Pancreas (tissue), 10 donors: ENCODE results near the gene MAT2A. TPM values are rescaled to one million over a fixed set of nuclear protein-coding genes. Genes with fewer than 3 reads are reported as not detected.
"Not testable (repeated sequence)": the region's sequence is repeated elsewhere in the genome, so short reads cannot be mapped to it uniquely, and the experiment has no call there.

ENCODE experiments used
- ATAC-seq, 4 donors: fragments of 200-7000 bp; cut with Tn5 transposase; one replicate each; pipeline versions ENCODE4 v1.8.0 to v1.9.1; 2020; ENCODE audit warnings: mild to moderate bottlenecking in 4 of 4, moderate library complexity in 4 of 4
- DNase-seq, 6 donors: peaks; one replicate each; pipeline ENCODE4 v3.0.0-alpha.2; 2020
- FAIRE-seq: peaks from 2 replicates; lab custom pipeline; 2012; peaks lifted over from hg19 to GRCh38; lab: Jason Lieb, UNC
- H3K27ac ChIP-seq, 4 donors: fragments of 200-600 bp; sonication (generic); 1 replicate in 3 of 4; 2 replicates in 1 of 4; pipeline versions ENCODE4 v1.5.0 to v1.8.0; 2020
- H3K27me3 ChIP-seq, 4 donors: fragments of 200-600 bp; one replicate each; pipeline ENCODE4 v1.8.0; 2021
- H3K36me3 ChIP-seq, 3 donors: fragments of 200-600 bp; sonication (generic) in 1 of 3; one replicate each; pipeline versions ENCODE4 v1.5.0 to v1.8.0; 2020 to 2021
- H3K4me1 ChIP-seq, 3 donors: fragments of 200-600 bp; one replicate each; pipeline ENCODE4 v1.8.0; 2021
- H3K4me3 ChIP-seq, 4 donors: fragments of 200-600 bp; sonication (generic) in 2 of 4; one replicate each; pipeline versions ENCODE4 v1.5.0 to v1.8.0; 2020 to 2021
- H3K9me3 ChIP-seq, 4 donors: fragments of 200-600 bp; one replicate each; pipeline ENCODE4 v1.8.0; 2021
- CTCF ChIP-seq, 4 donors: fragments of 200-600 bp; sonication (generic) in 3 of 4; IDR thresholded peaks; one replicate each; pipeline versions ENCODE4 v1.5.0 to v1.8.0; 2021; ENCODE audit warnings: antibody characterized with exemption in 4 of 4
- WGBS, 2 donors: extraction: QIAGEN DNeasy Blood & Tissue Kit; methylation state at CpG; one replicate each; pipeline ENCODE4 v1.1.7; 2013; 5-methylcytosine and 5-hydroxymethylcytosine counted together
- intact Hi-C, 3 donors: fragments of 100-400 bp; cut with DNase I; formaldehyde crosslinking; loops; one replicate each; pipeline versions ENCODE4 v1.11.1 to v1.14.2; 2022
- polyA plus RNA-seq, 2 donors: library from polyadenylated mRNA; stranded (reverse); fragments of 200-250 nt; gene quantifications; one replicate each; pipeline ENCODE4 v1.2.3, GENCODE V29; 2013
- total RNA-seq, 6 donors: library from RNA; stranded (reverse); fragmentation: NEBNext Ultra II Directional in 4 of 6; extraction: Animal tissue kit (Norgen Biotek cat#: 25700) in 4 of 6; gene quantifications; one replicate each; pipeline versions ENCODE4 v1.2.1 to v1.2.4, GENCODE V29; 2021 to 2023
- donor health status: healthy with polysubstance abuse.
- donor health status: DM: no; HTN: no; CAD: no; lungs with moderate emphysema.
- donor health status: DM: no; HTN: no; CAD: no.
- donor health status: control.
- donor health status: control.
- donor health status: Bipolar disorder and iron deficiency.
- donor health status: DM: yes; HTN: yes; CAD: no.
- donor health status: DM: no; HTN: no; CAD: no.
- donor health status: DM: no; HTN: no; CAD: no.
- donor health status: DM: yes; HTN: yes; CAD: no.

Gene MAT2A
- total and polyA plus RNA-seq, 8 donors: 127 to 447 (median 215) TPM

GRCh38 chr2:85553184-85553583, 14.2 kb downstream of the MAT2A start:
- Histone ChIP-seq H3K27ac (no peak overlapping the region), H3K9me3 (no peaks in the 10 kb centered on the region), H3K4me1 (peaks cover 0 to 11% (median 0%) of the 10 kb centered on the region in 3 donors), H3K36me3 (peaks cover 0 to 48% (median 8%) of the 10 kb centered on the region in 3 donors), H3K27me3 (no peaks in the 10 kb centered on the region), H3K4me3 (no peak overlapping the region)
- intact Hi-C loops: loop anchor here (5.0 to 10.0 kb wide), 2 partner anchors 128 to 131 kb away; no protein-coding TSS in a partner anchor
- ATAC-seq: no peak
- no peak for TF ChIP-seq CTCF (IDR thresholded peaks at IDR 0.05)
- WGBS, 2 donors: 82 to 88% methylated on average over 6 of the region's 6 CpGs
- DNase-seq: no peak
- FAIRE-seq: no peak

GRCh38 chr2:85554980-85555612, 16.1 kb downstream of the MAT2A start:
- FAIRE-seq: no peak
- ATAC-seq: no peak
- Histone ChIP-seq H3K9me3 (no peaks in the 10 kb centered on the region), H3K4me1 (peaks cover 0 to 20% (median 9%) of the 10 kb centered on the region in 3 donors), H3K27ac (no peak overlapping the region), H3K36me3 (peaks cover 0 to 43% (median 8%) of the 10 kb centered on the region in 3 donors), H3K4me3 (no peak overlapping the region), H3K27me3 (no peaks in the 10 kb centered on the region)
- no peak for DNase-seq
- no peak for TF ChIP-seq CTCF (IDR thresholded peaks at IDR 0.05)
- intact Hi-C loops: loop anchor here (5.0 to 10.0 kb wide), 2 partner anchors 130 to 133 kb away; no protein-coding TSS in a partner anchor
- 89 to 92% methylated on average over 3 of the region's 3 CpGs for WGBS, 2 donors

- WGBS, 2 donors: 88 to 90% methylated on average over 5 of the region's 5 CpGs
- Histone ChIP-seq H3K4me3 (no peak overlapping the region), H3K36me3 (peaks cover 0 to 28% (median 3%) of the 10 kb centered on the region in 3 donors), H3K27me3 (no peaks in the 10 kb centered on the region), H3K4me1 (peaks cover 0 to 17% (median 9%) of the 10 kb centered on the region in 3 donors), H3K27ac (no peak overlapping the region), H3K9me3 (no peaks in the 10 kb centered on the region)
- intact Hi-C loops: loop anchor here in 1 of 3 donors (10.0 kb wide), 1 partner anchor 132 kb away; no protein-coding TSS in a partner anchor
- DNase-seq (no peak), ATAC-seq (no peak), FAIRE-seq (no peak)
- TF ChIP-seq CTCF (IDR thresholded peaks at IDR 0.05): no peak
Observed at GRCh38 chr2:85557130-85557529, 18.2 kb downstream of the MAT2A start.

GRCh38 chr2:85558160-85558559, 19.2 kb downstream of the MAT2A start:
- no peak for ATAC-seq
- no peak for TF ChIP-seq CTCF (IDR thresholded peaks at IDR 0.05)
- H3K27me3 ChIP-seq: no peaks in the 10 kb centered on the region
- peaks cover 0 to 18% (median 2%) of the 10 kb centered on the region in 3 donors for H3K36me3 ChIP-seq
- no peak overlapping the region for H3K4me3 ChIP-seq
- no peak for FAIRE-seq
- DNase-seq: no peak
- no peaks in the 10 kb centered on the region for H3K9me3 ChIP-seq
- no peak overlapping the region for H3K27ac ChIP-seq
- intact Hi-C loops: loop anchor here in 1 of 3 donors (10.0 kb wide), 1 partner anchor 133 kb away; no protein-coding TSS in a partner anchor
- peaks cover 0 to 15% (median 9%) of the 10 kb centered on the region in 3 donors for H3K4me1 ChIP-seq
- 88 to 90% methylated on average over 1 of the region's 1 CpG for WGBS, 2 donors

GRCh38 chr2:85560403-85560726, 21.4 kb downstream of the MAT2A start:
- intact Hi-C loops, H3K27me3 ChIP-seq, FAIRE-seq, ATAC-seq, DNase-seq, H3K36me3 ChIP-seq, H3K9me3 ChIP-seq: not testable (repeated sequence)
- WGBS, 2 donors: 41 to 44% methylated on average over 12 of the region's 12 CpGs
- peaks cover 0 to 15% (median 9%) of the 10 kb centered on the region in 3 donors for H3K4me1 ChIP-seq
- H3K4me3 ChIP-seq: peak overlapping the region in 3 of 4 donors; percentile 45 to 86 (median 81)
- H3K27ac ChIP-seq: peak overlapping the region in 1 of 4 donors; percentile 83
